Measurements from ENCODE around the gene EPS8L1. TPM values are rescaled to one million over a fixed set of nuclear protein-coding genes. Genes with fewer than 3 reads are reported as not detected.

The EPS8L1 gene
- polyA plus RNA-seq, 1 of the 3 experiments (the other 2 are of a cell fraction) = 12.9 TPM

- no peak overlapping the region for H3K9ac ChIP-seq
- no peak overlapping the region for H3K27ac ChIP-seq (ENCODE audit: low read depth in 2 of 2, low read length in 1 of 2)
- no peak overlapping the region for H3K4me3 ChIP-seq (ENCODE audit: low read depth in 2 of 2, low read length in 1 of 2)
- 91% methylated on average over 30 of the region's 32 CpGs for WGBS (ENCODE audit: low lambda C conversion rate)
- no peaks in the 10 kb centered on the region for H3K9me3 ChIP-seq
- no peak for DNase-seq
- H4K20me1 ChIP-seq (ENCODE audit: insufficient read depth) = peaks cover 17% of the 10 kb centered on the region
- no peak for TF ChIP-seq PBX3 (IDR thresholded peaks at IDR 0.05)
- TF ChIP-seq RAD21 (IDR thresholded peaks at IDR 0.05; ENCODE audit: low read length) = no peak
- TF ChIP-seq SIN3A (IDR thresholded peaks at IDR 0.05; ENCODE audit: borderline replicate concordance, low read depth, low read length) = no peak
- TF ChIP-seq SMC3 (IDR thresholded peaks at IDR 0.05; ENCODE audit: low read depth, low read length) = no peak
- no peak for TF ChIP-seq MAX (IDR thresholded peaks at IDR 0.05; ENCODE audit: low read depth)
- no peak for TF ChIP-seq RXRA (IDR thresholded peaks at IDR 0.05; ENCODE audit: borderline replicate concordance, low read depth)
- no peak for TF ChIP-seq EP300 (IDR thresholded peaks at IDR 0.05; ENCODE audit: borderline replicate concordance in 1 of 2, low read depth in 1 of 2, low read length in 1 of 2)
- no peak for TF ChIP-seq REST (IDR thresholded peaks at IDR 0.05; ENCODE audit: low read depth, low read length)
- TF ChIP-seq JUND (IDR thresholded peaks at IDR 0.05) = no peak
- H3K27me3 ChIP-seq (ENCODE audit: insufficient read depth) = no peaks in the 10 kb centered on the region
- peaks cover 0 to 28% of the 10 kb centered on the region in 2 experiments for H3K36me3 ChIP-seq (replicated peaks in 1 of 2; ENCODE audit: control insufficient read depth in 1 of 2, insufficient read depth in 2 of 2, low read length in 1 of 2)
- no peaks in the 10 kb centered on the region for H3K9me2 ChIP-seq
- no peaks in the 10 kb centered on the region for H3K79me2 ChIP-seq (ENCODE audit: insufficient read depth)
- ChIA-PET CTCF (no interaction called here), POLR2A (interaction anchor here (1.1 kb wide), 1 partner anchor 317 kb away, joined by 3 read pairs; the partner anchor contains the start of gene UBE2S)
- no peak overlapping the region for H2AFZ ChIP-seq (ENCODE audit: low read depth)
- H3K4me1 ChIP-seq (ENCODE audit: control insufficient read depth in 1 of 2, insufficient read depth in 2 of 2, low read depth in 1 of 2, low read length in 1 of 2) = peaks cover 5 to 13% of the 10 kb centered on the region in 2 experiments; a peak in 1 of 4 replicates
- H3K4me2 ChIP-seq = no peak overlapping the region
- H3F3A ChIP-seq (replicated peaks; ENCODE audit: insufficient read depth) = peaks cover 12% of the 10 kb centered on the region
These were observed 15.6 kb downstream of the EPS8L1 start for GRCh38 chr19:55091126-55091910.

GRCh38 chr19:55091955-55092354 is 16.3 kb downstream of the EPS8L1 start:
- Histone ChIP-seq H3K79me2 (ENCODE audit: insufficient read depth) (no peaks in the 10 kb centered on the region), H3K9me3 (no peaks in the 10 kb centered on the region), H3F3A (replicated peaks; ENCODE audit: insufficient read depth) (peaks cover 12% of the 10 kb centered on the region), H3K27ac (ENCODE audit: low read depth in 2 of 2, low read length in 1 of 2) (no peak overlapping the region), H3K4me3 (ENCODE audit: low read depth in 2 of 2, low read length in 1 of 2) (no peak overlapping the region), H3K36me3 (replicated peaks in 1 of 2; ENCODE audit: control insufficient read depth in 1 of 2, insufficient read depth in 2 of 2, low read length in 1 of 2) (peaks cover 0 to 28% of the 10 kb centered on the region in 2 experiments), H3K9me2 (no peaks in the 10 kb centered on the region), H3K4me1 (ENCODE audit: control insufficient read depth in 1 of 2, insufficient read depth in 2 of 2, low read depth in 1 of 2, low read length in 1 of 2) (peaks cover 5 to 10% of the 10 kb centered on the region in 2 experiments; a peak in 1 of 4 replicates), H2AFZ (ENCODE audit: low read depth) (no peak overlapping the region), H3K9ac (no peak overlapping the region), H3K27me3 (ENCODE audit: insufficient read depth) (no peaks in the 10 kb centered on the region), H4K20me1 (ENCODE audit: insufficient read depth) (peaks cover 17% of the 10 kb centered on the region), H3K4me2 (no peak overlapping the region)
- DNase-seq = peak; percentile 81
- CTCF ChIA-PET = no interaction called here
- WGBS (ENCODE audit: low lambda C conversion rate) = 96% methylated on average over 21 of the region's 27 CpGs
- POLR2A ChIA-PET = no interaction called here
- no peak for TF ChIP-seq RXRA (IDR thresholded peaks at IDR 0.05; ENCODE audit: borderline replicate concordance, low read depth)
- no peak for TF ChIP-seq JUND (IDR thresholded peaks at IDR 0.05)
- TF ChIP-seq FOXJ3 (CRISPR knock-in tag; IDR thresholded peaks at IDR 0.05) = no peak
- TF ChIP-seq ELF1 (IDR thresholded peaks at IDR 0.05) = no peak
- TF ChIP-seq ZBTB33 (IDR thresholded peaks at IDR 0.05; ENCODE audit: borderline replicate concordance, low read depth) = no peak
- TF ChIP-seq IRF3 (IDR thresholded peaks at IDR 0.05; ENCODE audit: low read depth, low read length) = no peak
- no peak for TF ChIP-seq USF1 (IDR thresholded peaks at IDR 0.05; ENCODE audit: borderline replicate concordance, low read depth)
- TF ChIP-seq EZH2phosphoT487 (IDR thresholded peaks at IDR 0.05; ENCODE audit: borderline replicate concordance, low read depth) = no peak
- no peak for TF ChIP-seq CHD2 (IDR thresholded peaks at IDR 0.05; ENCODE audit: low read length, partially characterized antibody)
- no peak for TF ChIP-seq SIN3A (IDR thresholded peaks at IDR 0.05; ENCODE audit: borderline replicate concordance, low read depth, low read length)
- TF ChIP-seq MEF2A (IDR thresholded peaks at IDR 0.05; ENCODE audit: borderline replicate concordance, low read depth) = no peak
